HFFc6 (cell line): Measurements from ENCODE around the gene CTU2. TPM values are rescaled to one million over a fixed set of nuclear protein-coding genes. Genes with fewer than 3 reads are reported as not detected.

Experiments used
- DNase-seq: peaks from one replicate; pipeline ENCODE4 v3.0.0-alpha.2; 2018
- H3K27ac Mint-ChIP-seq: 2 replicates; pipeline ENCODE4 v1.8.0; 2020; ENCODE audit warnings: mild to moderate bottlenecking, mixed read lengths
- H3K27me3 Mint-ChIP-seq: 2 replicates; pipeline ENCODE4 v1.8.0; 2021; ENCODE audit warnings: mild to moderate bottlenecking, moderate library complexity, mixed read lengths; ENCODE audit not compliant: insufficient read depth
- H3K36me3 Mint-ChIP-seq: 2 replicates; pipeline ENCODE4 v1.8.0; 2021; ENCODE audit warnings: low read depth, mixed read lengths
- H3K4me1 Mint-ChIP-seq: 2 replicates; pipeline ENCODE4 v1.8.0; 2020; ENCODE audit warnings: low read depth, mixed read lengths
- H3K4me3 Mint-ChIP-seq: 2 replicates; pipeline ENCODE4 v1.8.0; 2020; ENCODE audit warnings: mild to moderate bottlenecking, moderate library complexity, mixed read lengths
- H3K9me3 Mint-ChIP-seq: 2 replicates; pipeline ENCODE4 v1.8.0; 2020; ENCODE audit warnings: mild to moderate bottlenecking, mixed read lengths
- microRNA-seq: library from miRNA; unstranded; fragments of <30 nt; microRNA quantifications from one replicate; pipeline ENCODE4, GENCODE V29; 2019
- total RNA-seq, 6 experiments: library from RNA; stranded (reverse); fragmentation: NEBNext Ultra II Directional; extraction: Animal tissue kit (Norgen Biotek cat#: 25700); gene quantifications; 2 replicates in 1 of 6; 3 replicates in 5 of 6; pipeline ENCODE4 v1.2.3, GENCODE V29; 2021
- TF ChIP-seq, protein P1 (sequence below): fragments of 200-600 bp; sonication (generic); IDR thresholded peaks from 2 replicates; pipeline ENCODE4 v1.5.0; 2021; ENCODE audit warnings: antibody characterized with exemption, mild to moderate bottlenecking

The CTU2 gene
- total RNA-seq, 6 experiments from 2014 or later, result 26.2 to 37.0 (median 33.2) TPM

DNA sequence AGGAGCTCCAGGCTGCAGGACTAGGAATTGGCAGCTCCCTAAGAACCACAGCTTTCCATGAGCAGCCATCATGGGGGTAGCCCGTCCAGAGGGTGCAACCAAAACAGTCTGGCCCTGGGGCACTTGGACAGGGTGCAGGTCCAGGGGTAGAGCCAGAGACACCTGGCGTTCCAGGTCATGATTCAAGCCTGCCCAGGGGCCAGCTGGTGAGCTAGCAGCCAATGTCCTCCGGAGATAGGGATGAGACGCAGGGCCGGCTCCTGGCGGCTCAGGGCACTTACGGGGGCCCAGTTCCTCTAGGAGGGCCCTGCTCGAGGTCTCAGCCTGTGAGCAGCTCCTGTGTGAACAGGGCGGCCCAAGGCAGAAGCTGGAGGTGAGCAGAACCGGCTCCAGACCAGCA is 56.6 kb downstream of the CTU2 start:
- H3K27me3 Mint-ChIP-seq, result peaks cover 4% of the 10 kb centered on the region

DNA sequence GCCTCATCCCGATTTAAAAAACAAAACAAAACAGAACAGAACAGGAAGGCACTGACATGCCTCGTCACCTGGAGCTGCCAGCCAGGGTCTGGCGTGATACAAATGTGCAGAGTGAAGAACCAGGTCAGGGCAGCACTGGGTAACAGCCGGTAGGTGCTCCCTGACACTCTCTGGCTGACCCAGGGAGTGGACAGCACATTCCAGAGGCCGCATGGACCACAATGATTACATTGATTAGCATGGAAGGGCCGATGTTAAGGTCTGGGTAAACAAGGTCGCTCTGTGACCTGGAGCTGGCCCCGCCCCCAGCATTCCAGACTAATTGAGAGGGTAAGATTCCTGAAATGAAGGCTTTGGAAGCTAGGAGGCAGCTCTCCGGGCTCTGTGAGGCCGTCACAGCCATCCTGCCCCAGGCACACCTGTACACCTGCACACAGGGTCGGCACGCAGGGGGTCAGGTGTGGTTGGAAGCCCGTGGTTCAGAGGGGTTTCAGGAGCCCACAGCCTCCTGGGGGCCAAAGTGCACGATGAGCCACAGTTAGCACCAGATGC is 57.3 kb downstream of the CTU2 start:
- peaks cover 47% of the 10 kb centered on the region for H3K4me1 Mint-ChIP-seq
- peak overlapping the region; percentile 42 for H3K27ac Mint-ChIP-seq
- peaks cover 14% of the 10 kb centered on the region for H3K36me3 Mint-ChIP-seq
- H3K27me3 Mint-ChIP-seq, result peaks cover 2% of the 10 kb centered on the region
- TF ChIP-seq, protein P1, sequence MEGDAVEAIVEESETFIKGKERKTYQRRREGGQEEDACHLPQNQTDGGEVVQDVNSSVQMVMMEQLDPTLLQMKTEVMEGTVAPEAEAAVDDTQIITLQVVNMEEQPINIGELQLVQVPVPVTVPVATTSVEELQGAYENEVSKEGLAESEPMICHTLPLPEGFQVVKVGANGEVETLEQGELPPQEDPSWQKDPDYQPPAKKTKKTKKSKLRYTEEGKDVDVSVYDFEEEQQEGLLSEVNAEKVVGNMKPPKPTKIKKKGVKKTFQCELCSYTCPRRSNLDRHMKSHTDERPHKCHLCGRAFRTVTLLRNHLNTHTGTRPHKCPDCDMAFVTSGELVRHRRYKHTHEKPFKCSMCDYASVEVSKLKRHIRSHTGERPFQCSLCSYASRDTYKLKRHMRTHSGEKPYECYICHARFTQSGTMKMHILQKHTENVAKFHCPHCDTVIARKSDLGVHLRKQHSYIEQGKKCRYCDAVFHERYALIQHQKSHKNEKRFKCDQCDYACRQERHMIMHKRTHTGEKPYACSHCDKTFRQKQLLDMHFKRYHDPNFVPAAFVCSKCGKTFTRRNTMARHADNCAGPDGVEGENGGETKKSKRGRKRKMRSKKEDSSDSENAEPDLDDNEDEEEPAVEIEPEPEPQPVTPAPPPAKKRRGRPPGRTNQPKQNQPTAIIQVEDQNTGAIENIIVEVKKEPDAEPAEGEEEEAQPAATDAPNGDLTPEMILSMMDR, result no peak
- no peak for DNase-seq
- H3K4me3 Mint-ChIP-seq, result no peak overlapping the region
- H3K9me3 Mint-ChIP-seq, result no peaks in the 10 kb centered on the region

More for the DNA sequence above, 56.6 kb downstream of the CTU2 start:
- DNase-seq, result no peak
- Mint-ChIP-seq H3K36me3 (peaks cover 16% of the 10 kb centered on the region), H3K9me3 (no peaks in the 10 kb centered on the region), H3K4me1 (peaks cover 51% of the 10 kb centered on the region), H3K4me3 (no peak overlapping the region), H3K27ac (no peak overlapping the region)
- TF ChIP-seq, protein P1, result no peak

DNA sequence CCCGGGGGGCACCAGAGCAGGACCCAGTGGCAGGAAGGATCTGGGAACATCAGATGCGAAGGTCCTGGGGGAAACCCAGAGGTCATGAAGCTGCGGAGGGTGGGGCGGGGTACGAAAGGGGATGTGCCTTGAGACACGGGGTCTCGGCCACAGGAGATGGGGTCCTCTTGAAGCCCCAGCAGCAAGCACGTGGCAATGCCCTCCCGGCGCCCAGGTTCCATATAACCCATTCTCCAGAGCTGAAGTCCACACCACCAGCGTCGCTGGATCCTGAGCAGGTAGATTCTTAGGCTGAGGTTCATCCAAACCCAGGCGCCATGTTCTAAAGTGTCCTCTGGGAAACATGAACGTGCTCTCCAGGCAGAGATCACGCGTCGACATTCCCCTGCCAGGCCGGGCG is 57.8 kb downstream of the CTU2 start:
- DNase-seq, result no peak
- no peak overlapping the region for H3K4me3 Mint-ChIP-seq

DNA sequence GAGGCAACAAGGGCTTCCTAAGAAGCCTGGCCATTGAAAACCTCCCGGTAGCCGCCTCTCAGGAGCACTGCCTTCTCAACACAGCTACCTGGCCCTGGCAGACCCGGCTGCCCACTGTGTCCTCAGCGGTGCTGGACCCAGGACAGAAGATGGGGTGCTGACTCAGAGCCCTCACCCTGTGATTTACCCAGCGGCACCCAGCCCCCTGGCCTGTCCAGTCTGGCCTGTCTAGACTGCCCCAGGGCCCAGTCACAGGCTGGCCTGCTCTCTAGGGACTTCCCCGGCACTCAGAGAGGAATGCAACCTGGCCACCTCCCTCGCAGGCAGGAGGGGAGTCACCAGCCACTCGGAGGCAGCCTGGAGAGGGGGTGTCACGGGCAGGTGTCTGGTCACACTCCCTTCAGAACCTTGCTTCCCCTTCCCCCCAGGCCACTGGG is 58.6 kb downstream of the CTU2 start:
- no peaks in the 10 kb centered on the region for H3K9me3 Mint-ChIP-seq
- H3K4me1 Mint-ChIP-seq, result peaks cover 46% of the 10 kb centered on the region
- DNase-seq, result peak; percentile 56
- TF ChIP-seq, protein P1, result no peak
- H3K4me3 Mint-ChIP-seq, result no peak overlapping the region; the same call in 1 of the 2 replicates
- peaks cover 11% of the 10 kb centered on the region; the same call in 1 of the 2 replicates for H3K36me3 Mint-ChIP-seq
- H3K27me3 Mint-ChIP-seq, result peaks cover 2% of the 10 kb centered on the region
- no peak overlapping the region for H3K27ac Mint-ChIP-seq

More for the DNA sequence above, 57.8 kb downstream of the CTU2 start:
- peaks cover 2% of the 10 kb centered on the region for H3K27me3 Mint-ChIP-seq
- TF ChIP-seq, protein P1, result no peak
- H3K36me3 Mint-ChIP-seq, result peaks cover 11% of the 10 kb centered on the region; the same call in 1 of the 2 replicates
- H3K4me1 Mint-ChIP-seq, result peaks cover 45% of the 10 kb centered on the region
- H3K9me3 Mint-ChIP-seq, result no peaks in the 10 kb centered on the region
- no peak overlapping the region for H3K27ac Mint-ChIP-seq

Small RNA genes within 50 kb of the gene (microRNA-seq; reads per million reads assigned to microRNA genes)
- gene MIR4722, result 3.1 reads per million

Other genes with a start within 250 kb of the CTU2 start
- gene ZC3H18, start 136.1 kb upstream of the CTU2 start, total RNA-seq, result 10 to 100 TPM; 37.9 to 49.3 (median 42.8) TPM
- not detected for gene IL17C, start 67.9 kb upstream of the CTU2 start, total RNA-seq
- gene CYBA, start 55.5 kb upstream of the CTU2 start, total RNA-seq, result 100 to 1,000 TPM in 2 of 6 experiments, 10 to 100 TPM in 4; 29.0 to 228 (median 36.9) TPM
- gene MVD, start 43.4 kb upstream of the CTU2 start, total RNA-seq, result 10 to 100 TPM; 21.1 to 28.0 (median 24.0) TPM
- not detected for gene SNAI3, start 20.0 kb upstream of the CTU2 start, total RNA-seq
- gene RNF166, start 95 bp upstream of the CTU2 start, total RNA-seq, result 10 to 100 TPM; 10.3 to 18.3 (median 13.2) TPM
- 100 to 1,000 TPM; 238 to 293 (median 264) TPM for gene PIEZO1, start 78.7 kb downstream of the CTU2 start, total RNA-seq
- gene CDT1, start 97.3 kb downstream of the CTU2 start, total RNA-seq, result 10 to 100 TPM; 13.3 to 28.2 (median 22.2) TPM
- 100 to 1,000 TPM; 123 to 163 (median 130) TPM for gene APRT, start 105.4 kb downstream of the CTU2 start, total RNA-seq
- gene GALNS, start 150.4 kb downstream of the CTU2 start, total RNA-seq, result 10 to 100 TPM; 16.6 to 20.7 (median 18.2) TPM
- 10 to 100 TPM; 58.0 to 75.9 (median 65.6) TPM for gene TRAPPC2L, start 150.6 kb downstream of the CTU2 start, total RNA-seq
- gene PABPN1L, start 160.2 kb downstream of the CTU2 start, total RNA-seq, result not detected